ENCODE results near the gene RNPS1. TPM values are rescaled to one million over a fixed set of nuclear protein-coding genes. Genes with fewer than 3 reads are reported as not detected.
"Not testable (repeated sequence)": the region's sequence is repeated elsewhere in the genome, so short reads cannot be mapped to it uniquely, and the experiment has no call there.

RNPS1 gene
- total and polyA plus RNA-seq, 2 of the 4 experiments (the other 2 are of a cell fraction): 57.5 to 192 TPM

DNA sequence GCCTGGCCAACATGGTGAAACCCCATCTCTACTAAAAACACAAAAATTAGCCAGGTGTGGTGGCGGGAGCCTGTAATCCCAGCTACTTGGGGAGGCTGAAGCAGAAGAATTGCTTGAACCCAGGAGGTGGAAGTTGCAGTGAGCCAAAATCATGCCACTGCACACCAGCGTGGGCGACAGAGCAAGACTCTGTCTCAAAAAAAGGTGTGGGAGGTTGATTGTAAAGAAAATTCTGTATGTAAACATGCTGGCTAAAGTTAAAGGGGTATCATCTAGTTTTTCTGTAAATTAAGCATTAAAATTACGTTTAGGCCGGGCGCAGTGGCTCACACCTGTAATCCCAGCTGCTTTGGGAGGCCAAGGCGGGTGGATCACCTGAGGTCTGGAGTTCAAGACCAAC, 9.4 kb downstream of the RNPS1 start:
- DNase-seq; CTCF ChIA-PET; intact Hi-C loops (cut with micrococcal nuclease); H2BK5ac ChIP-seq (ENCODE audit: low read depth, low read length, poor library complexity, severe bottlenecking); H3K4ac ChIP-seq (ENCODE audit: low read depth, low read length); H3K27ac ChIP-seq (ENCODE audit: insufficient read depth, low read length); H3K9me3 ChIP-seq (ENCODE audit: control insufficient read depth, insufficient read depth, low read length); H3K4me2 ChIP-seq (ENCODE audit: low read depth, low read length); BruUV-seq (replicated peaks); H4K91ac ChIP-seq (ENCODE audit: insufficient read depth, low read depth, low read length); H2AFZ ChIP-seq (replicated peaks; ENCODE audit: low read length, poor library complexity); H3K18ac ChIP-seq (ENCODE audit: low read depth, low read length); H3K56ac ChIP-seq (ENCODE audit: extremely low read depth, insufficient read depth, low read length); H3K23ac ChIP-seq (ENCODE audit: low read depth, low read length); ATAC-seq (ENCODE audit: low read depth); H2BK20ac ChIP-seq (ENCODE audit: low read depth, low read length); H3K4me1 ChIP-seq (ENCODE audit: control insufficient read depth, insufficient read depth, low read length); H4K8ac ChIP-seq (ENCODE audit: low read depth in 2 of 2, low read length in 2 of 2); H3K9ac ChIP-seq (ENCODE audit: low read depth, low read length); H3K27me3 ChIP-seq (ENCODE audit: control insufficient read depth, insufficient read depth, low read length); H2BK15ac ChIP-seq (ENCODE audit: low read depth, low read length); H2AK5ac ChIP-seq (ENCODE audit: low read depth, low read length); H4K5ac ChIP-seq (ENCODE audit: low read depth, low read length); H3K14ac ChIP-seq (replicated peaks; ENCODE audit: low read depth, low read length); POLR2A ChIA-PET (ENCODE audit: unreplicated experiment); H2BK120ac ChIP-seq (ENCODE audit: low read depth, low read length); H3K4me3 ChIP-seq (ENCODE audit: insufficient read depth, low read depth, low read length); H3K9me1 ChIP-seq (ENCODE audit: insufficient read depth, low read length); dilution Hi-C loops (cut with HindIII; ENCODE audit: low sequenced_read_pairs, unreplicated experiment); H2AK9ac ChIP-seq (replicated peaks; ENCODE audit: low read depth, low read length, poor library complexity): not testable (repeated sequence)
- H4K20me1 ChIP-seq (ENCODE audit: insufficient read depth, low read length): peaks cover 29% of the 10 kb centered on the region
- 100% methylated on average over 2 of the region's 7 CpGs; no CpG with 5 or more reads in 1 of the 2 experiments for WGBS, 2 experiments (ENCODE audit: extremely low coverage in 2 of 2, insufficient read length in 1 of 2)
- peaks cover 27 to 46% of the 10 kb centered on the region in 2 experiments for H3K79me1 ChIP-seq (ENCODE audit: low read depth in 1 of 2, low read length in 2 of 2)
- in situ Hi-C loops (cut with MboI; ENCODE audit: low sequenced_read_pairs): loop anchor here (10.0 kb wide), 1 partner anchor 246 kb away; no protein-coding TSS in a partner anchor
- peaks cover 61% of the 10 kb centered on the region for H3K36me3 ChIP-seq (ENCODE audit: control insufficient read depth, insufficient read depth, low read length)

All from IMR-90 (cell line).